ENCODE measurements around the gene HSD11B1L.

HSD11B1L gene

GRCh38 chr19:5680437-5681368 is at the start of gene HSD11B1L, which contains the start of gene MICOS13:
TSS of gene HSD11B1L (plus strand) at chr19:5681027. CDS start at chr19:5684833, 3,806 bp downstream.
TSS of gene MICOS13 (minus strand) at chr19:5680516. CDS start at chr19:5680486, 30 bp downstream.
- peak; percentile 99 to 100 for DNase-seq

- no peak for DNase-seq
Observed at GRCh38 chr19:5631567-5632240, 49.1 kb upstream of the HSD11B1L start.

GRCh38 chr19:5632241-5632612 is 48.6 kb upstream of the HSD11B1L start:
- DNase-seq, result no peak

- DNase-seq, result no peak
Observed at GRCh38 chr19:5632657-5633056, 48.2 kb upstream of the HSD11B1L start.

GRCh38 chr19:5635427-5635826 is 45.4 kb upstream of the HSD11B1L start:
- no peak for DNase-seq

GRCh38 chr19:5637971-5638370 is 42.9 kb upstream of the HSD11B1L start:
- DNase-seq, result no peak

- DNase-seq, result no peak
Observed at GRCh38 chr19:5641171-5641570, 39.7 kb upstream of the HSD11B1L start.

GRCh38 chr19:5642204-5642603 is 38.6 kb upstream of the HSD11B1L start:
- no peak for DNase-seq

- DNase-seq, result no peak
Observed at GRCh38 chr19:5643060-5643459, 37.8 kb upstream of the HSD11B1L start.

- DNase-seq, result no peak
Observed at GRCh38 chr19:5644037-5644436, 36.8 kb upstream of the HSD11B1L start.

- DNase-seq, result no peak
Observed at GRCh38 chr19:5645409-5645808, 35.4 kb upstream of the HSD11B1L start.

GRCh38 chr19:5646703-5647102 is 34.1 kb upstream of the HSD11B1L start:
- no peak for DNase-seq

GRCh38 chr19:5648464-5648863 is 32.4 kb upstream of the HSD11B1L start:
- DNase-seq, result no peak

- no peak for DNase-seq
Observed at GRCh38 chr19:5651361-5651760, 29.5 kb upstream of the HSD11B1L start.

- DNase-seq, result no peak
Observed at GRCh38 chr19:5652261-5652660, 28.6 kb upstream of the HSD11B1L start.

- no peak for DNase-seq
Observed at GRCh38 chr19:5654931-5655330, 25.9 kb upstream of the HSD11B1L start.

GRCh38 chr19:5655412-5655811 is 25.4 kb upstream of the HSD11B1L start:
- no peak for DNase-seq

GRCh38 chr19:5661483-5661882 is 19.3 kb upstream of the HSD11B1L start:
- DNase-seq, result no peak

- no peak for DNase-seq
Observed at GRCh38 chr19:5663904-5664303, 16.9 kb upstream of the HSD11B1L start.

GRCh38 chr19:5664515-5664914 is 16.3 kb upstream of the HSD11B1L start:
- no peak for DNase-seq

- DNase-seq, result no peak
Observed at GRCh38 chr19:5665781-5666513, 14.9 kb upstream of the HSD11B1L start.

GRCh38 chr19:5666921-5667610 is 13.8 kb upstream of the HSD11B1L start:
- no peak for DNase-seq
